HepG2 (cell line): ENCODE results near the gene CD300A. TPM values are rescaled to one million over a fixed set of nuclear protein-coding genes. Genes with fewer than 3 reads are reported as not detected.

Experiments used
- ARHGAP35 ChIP-seq: sonication (generic); formaldehyde crosslinking; IDR thresholded peaks from 2 replicates; pipeline ENCODE4 v1.9.0; 2022; ENCODE audit warnings: mild to moderate bottlenecking, inconsistent platforms, moderate library complexity, missing genetic modification reagents, borderline replicate concordance
- ATF7-NPFF ChIP-seq: sonication (generic); formaldehyde crosslinking; IDR thresholded peaks from 2 replicates; pipeline ENCODE4 v1.8.1; 2023; ENCODE audit warnings: mild to moderate bottlenecking, low read depth, missing genetic modification reagents, moderate library complexity
- CBX5 ChIP-seq: sonication (generic); formaldehyde crosslinking; IDR thresholded peaks from 2 replicates; pipeline ENCODE4 v1.4.0; 2020; ENCODE audit warnings: missing genetic modification reagents, borderline replicate concordance
- ELF3 ChIP-seq: IDR thresholded peaks from 2 replicates; pipeline ENCODE4 v1.6.1; 2016; ENCODE audit warnings: missing genetic modification reagents, missing compliant biosample characterization
- FOXO1 ChIP-seq: sonication (generic); formaldehyde crosslinking; IDR thresholded peaks from 2 replicates; pipeline ENCODE4 v1.4.0; 2020; ENCODE audit warnings: missing genetic modification reagents
- HCFC1 ChIP-seq: fragments of 150-350 bp; IDR thresholded peaks from 2 replicates; pipeline ENCODE4 v1.6.1; 2014; ENCODE audit warnings: low read depth, low read length
- HOXA7 ChIP-seq: sonication (generic); formaldehyde crosslinking; IDR thresholded peaks from 2 replicates; pipeline ENCODE4 v1.8.1; 2022; ENCODE audit warnings: mild to moderate bottlenecking, missing genetic modification reagents, moderate library complexity
- MLLT10 ChIP-seq: sonication (generic); formaldehyde crosslinking; IDR thresholded peaks from 2 replicates; pipeline ENCODE4 v1.4.0; 2020; ENCODE audit warnings: missing genetic modification reagents
- PAWR ChIP-seq: sonication (generic); formaldehyde crosslinking; IDR thresholded peaks from 2 replicates; pipeline ENCODE4 v1.4.0; 2020; ENCODE audit warnings: missing genetic modification reagents, mild to moderate bottlenecking, borderline replicate concordance
- POLR2G ChIP-seq: fragments of 200-400 bp; formaldehyde crosslinking; IDR thresholded peaks from 2 replicates; pipeline ENCODE4 v1.6.1; 2018; ENCODE audit warnings: mild to moderate bottlenecking, low read depth, low read length, moderate library complexity
- SPEN ChIP-seq: sonication (generic); formaldehyde crosslinking; IDR thresholded peaks from 2 replicates; pipeline ENCODE4 v1.5.1; 2020; ENCODE audit warnings: low read depth, mild to moderate bottlenecking, missing genetic modification reagents
- ZBTB43 ChIP-seq: sonication (generic); formaldehyde crosslinking; conservative IDR thresholded peaks from 2 replicates; pipeline ENCODE4 v1.4.0; 2020; ENCODE audit warnings: missing genetic modification reagents
- ZBTB7A ChIP-seq: sonication (generic); formaldehyde crosslinking; IDR thresholded peaks from 2 replicates; pipeline ENCODE4 v1.8.0; 2022; ENCODE audit warnings: mild to moderate bottlenecking, missing genetic modification reagents
- ZHX1 ChIP-seq: sonication (generic); formaldehyde crosslinking; IDR thresholded peaks from 2 replicates; pipeline ENCODE4 v1.8.1; 2022; ENCODE audit warnings: low read depth, mild to moderate bottlenecking, missing genetic modification reagents
- ZNF253 ChIP-seq: sonication (generic); formaldehyde crosslinking; IDR thresholded peaks from 2 replicates; pipeline ENCODE4 v1.8.0; 2022; ENCODE audit warnings: mild to moderate bottlenecking, missing genetic modification reagents, borderline replicate concordance
- ZNF501 ChIP-seq: sonication (generic); formaldehyde crosslinking; IDR thresholded peaks from 2 replicates; pipeline ENCODE4 v1.5.1; 2020; ENCODE audit warnings: mild to moderate bottlenecking, moderate library complexity, missing genetic modification reagents
- ZNF530 ChIP-seq: sonication (generic); formaldehyde crosslinking; IDR thresholded peaks from 2 replicates; pipeline ENCODE4 v1.5.0; 2020; ENCODE audit warnings: low read depth, mild to moderate bottlenecking, missing genetic modification reagents
- ZNF703 ChIP-seq: sonication (generic); formaldehyde crosslinking; IDR thresholded peaks from 2 replicates; pipeline ENCODE4 v1.5.1; 2020; ENCODE audit warnings: missing genetic modification reagents, mild to moderate bottlenecking, moderate library complexity, borderline replicate concordance
- ZNF841 ChIP-seq: sonication (generic); formaldehyde crosslinking; IDR thresholded peaks from 2 replicates; pipeline ENCODE4 v1.8.1; 2023; ENCODE audit warnings: missing genetic modification reagents, borderline replicate concordance
- polyA plus RNA-seq, 8 experiments: library from polyadenylated mRNA; depleted of rRNA in 3 of 8; stranded (reverse) in 7 of 8; unstranded in 1 of 8; fragments of >200 nt; fragmentation: Illumina TruSeq in 4 of 8; extraction: Trizol in 4 of 8; gene quantifications; 2 replicates each; pipeline versions ENCODE4 v1.2.1 to v1.2.3, GENCODE V29; 2011 to 2016; ENCODE audit warnings: low read depth in 4 of 8, missing spikeins in 1 of 8, mixed read lengths in 1 of 8; ENCODE audit not compliant: insufficient read depth in 1 of 8
- total RNA-seq, 5 experiments: library from RNA; depleted of rRNA; stranded (reverse); fragments of >200 nt; fragmentation: Illumina TruSeq; extraction: Trizol; gene quantifications; 2 replicates each; pipeline ENCODE4 v1.2.3, GENCODE V29; 2016; ENCODE audit warnings: low read depth in 1 of 5
- TF ChIP-seq, protein P1 (sequence below): sonication (generic); formaldehyde crosslinking; IDR thresholded peaks from 2 replicates; pipeline ENCODE4 v1.9.0; 2021; ENCODE audit warnings: missing genetic modification reagents, borderline replicate concordance
- TF ChIP-seq, protein P2 (sequence below): sonication (generic); formaldehyde crosslinking; IDR thresholded peaks from 2 replicates; pipeline ENCODE4 v1.4.0; 2020; ENCODE audit warnings: missing genetic modification reagents; ENCODE audit errors: not compliant biosample characterization

Gene CD300A
- total and polyA plus RNA-seq, 2 of the 13 experiments (the other 11 are each of a cell fraction or from before 2014, with no cell fraction given), result not detected

DNA sequence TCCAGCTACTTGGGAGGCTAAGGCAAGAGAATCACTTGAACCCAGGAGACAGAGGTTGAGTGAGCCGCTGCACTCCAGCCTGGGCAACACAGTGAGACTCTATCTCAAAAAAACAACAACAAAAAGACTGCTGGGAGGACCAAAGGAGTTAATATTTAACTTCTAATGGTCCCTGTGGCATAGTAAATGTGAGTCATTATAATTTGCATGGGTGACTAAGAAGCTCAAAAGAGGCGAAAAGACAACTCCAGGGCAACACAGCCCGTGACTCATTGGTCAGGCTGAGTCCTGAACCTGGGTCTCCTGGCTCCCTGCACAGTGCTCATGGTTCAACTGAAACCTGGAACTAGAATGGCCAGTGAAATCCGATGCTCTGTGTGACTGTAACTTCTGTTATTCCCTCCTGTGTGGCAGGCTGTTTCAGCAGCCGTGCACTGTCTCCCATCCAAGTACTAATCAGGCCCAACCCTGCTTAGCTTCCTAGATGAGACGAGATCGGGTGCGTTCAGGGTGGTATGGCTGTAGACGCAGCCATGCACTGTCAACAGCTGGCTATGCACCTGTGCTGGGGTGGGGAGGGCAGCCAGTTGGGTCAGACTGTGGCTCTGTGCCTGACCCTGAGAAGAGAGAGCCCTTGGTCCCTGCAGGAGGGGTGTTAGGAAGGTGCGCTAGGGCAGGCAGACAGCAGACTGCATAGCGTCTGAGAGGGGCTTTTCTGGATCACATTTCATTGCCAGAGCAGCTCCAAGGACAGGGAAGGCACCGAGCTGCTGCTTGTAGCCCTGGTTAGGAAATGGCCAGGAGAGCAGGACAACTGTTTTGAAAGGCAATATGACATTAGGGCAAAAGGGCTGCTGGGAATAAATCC is 49.0 kb upstream of the CD300A start (continued):
- TF ChIP-seq, protein P1, sequence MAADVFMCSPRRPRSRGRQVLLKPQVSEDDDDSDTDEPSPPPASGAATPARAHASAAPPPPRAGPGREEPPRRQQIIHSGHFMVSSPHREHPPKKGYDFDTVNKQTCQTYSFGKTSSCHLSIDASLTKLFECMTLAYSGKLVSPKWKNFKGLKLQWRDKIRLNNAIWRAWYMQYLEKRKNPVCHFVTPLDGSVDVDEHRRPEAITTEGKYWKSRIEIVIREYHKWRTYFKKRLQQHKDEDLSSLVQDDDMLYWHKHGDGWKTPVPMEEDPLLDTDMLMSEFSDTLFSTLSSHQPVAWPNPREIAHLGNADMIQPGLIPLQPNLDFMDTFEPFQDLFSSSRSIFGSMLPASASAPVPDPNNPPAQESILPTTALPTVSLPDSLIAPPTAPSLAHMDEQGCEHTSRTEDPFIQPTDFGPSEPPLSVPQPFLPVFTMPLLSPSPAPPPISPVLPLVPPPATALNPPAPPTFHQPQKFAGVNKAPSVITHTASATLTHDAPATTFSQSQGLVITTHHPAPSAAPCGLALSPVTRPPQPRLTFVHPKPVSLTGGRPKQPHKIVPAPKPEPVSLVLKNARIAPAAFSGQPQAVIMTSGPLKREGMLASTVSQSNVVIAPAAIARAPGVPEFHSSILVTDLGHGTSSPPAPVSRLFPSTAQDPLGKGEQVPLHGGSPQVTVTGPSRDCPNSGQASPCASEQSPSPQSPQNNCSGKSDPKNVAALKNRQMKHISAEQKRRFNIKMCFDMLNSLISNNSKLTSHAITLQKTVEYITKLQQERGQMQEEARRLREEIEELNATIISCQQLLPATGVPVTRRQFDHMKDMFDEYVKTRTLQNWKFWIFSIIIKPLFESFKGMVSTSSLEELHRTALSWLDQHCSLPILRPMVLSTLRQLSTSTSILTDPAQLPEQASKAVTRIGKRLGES (CRISPR knock-in tag), result no peak
- TF ChIP-seq, protein P2, sequence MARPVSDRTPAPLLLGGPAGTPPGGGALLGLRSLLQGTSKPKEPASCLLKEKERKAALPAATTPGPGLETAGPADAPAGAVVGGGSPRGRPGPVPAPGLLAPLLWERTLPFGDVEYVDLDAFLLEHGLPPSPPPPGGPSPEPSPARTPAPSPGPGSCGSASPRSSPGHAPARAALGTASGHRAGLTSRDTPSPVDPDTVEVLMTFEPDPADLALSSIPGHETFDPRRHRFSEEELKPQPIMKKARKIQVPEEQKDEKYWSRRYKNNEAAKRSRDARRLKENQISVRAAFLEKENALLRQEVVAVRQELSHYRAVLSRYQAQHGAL (CRISPR knock-in tag), result peak; percentile 27
- TF ChIP-seq ZNF530 (CRISPR knock-in tag) (no peak), ATF7-NPFF (CRISPR knock-in tag) (peak; percentile 55; the same call in 1 of the 2 replicates), PAWR (CRISPR knock-in tag) (no peak), CBX5 (CRISPR knock-in tag) (peak; percentile 56), POLR2G (peak; percentile 55), ELF3 (0 out of 2 replicates have a peak, but pooled peaks have one; percentile 15), ZNF703 (CRISPR knock-in tag) (no peak), MLLT10 (CRISPR knock-in tag) (no peak), ZNF501 (CRISPR knock-in tag) (no peak; the same call in 1 of the 2 replicates), ZBTB7A (CRISPR knock-in tag) (no peak), FOXO1 (CRISPR knock-in tag) (peak; percentile 79; the same call in 1 of the 2 replicates), HOXA7 (CRISPR knock-in tag) (no peak), ZBTB43 (CRISPR knock-in tag) (no peak), ARHGAP35 (CRISPR knock-in tag) (no peak), HCFC1 (no peak), ZNF841 (CRISPR knock-in tag) (no peak), ZHX1 (CRISPR knock-in tag) (no peak), SPEN (CRISPR knock-in tag) (peak; percentile 40; the same call in 1 of the 2 replicates), ZNF253 (CRISPR knock-in tag) (no peak)
